RWPE2 (cell line): ENCODE results near the gene RIN2.
A peak's percentile ranks its signal among the peaks of the same experiment; 100 is the strongest.
"Not testable (repeated sequence)": the region's sequence is repeated elsewhere in the genome, so short reads cannot be mapped to it uniquely, and the experiment has no call there.

ENCODE experiments used
- ATAC-seq: fragments of 200-7000 bp; cut with Tn5 transposase; 3 replicates; pipeline ENCODE4 v1.9.1; 2021; ENCODE audit warnings: low read depth
- DNase-seq: peaks from one replicate; pipeline ENCODE4 v3.0.0-alpha.2; 2020; ENCODE audit warnings: low spot score
- H3K27ac ChIP-seq: fragments of 450-650 bp; 2 replicates; pipeline ENCODE4 v1.5.1; 2017; ENCODE audit warnings: mild to moderate bottlenecking; ENCODE audit not compliant: poor library complexity, severe bottlenecking
- H3K27me3 ChIP-seq: fragments of 250-450 bp; sonication (Bioruptor Pico); 2 replicates; pipeline ENCODE4 v1.5.1; 2021; ENCODE audit warnings: mild to moderate bottlenecking, moderate library complexity; ENCODE audit not compliant: insufficient read depth, poor library complexity, severe bottlenecking
- H3K36me3 ChIP-seq: fragments of 250-450 bp; sonication (Bioruptor Pico); 2 replicates; pipeline ENCODE4 v1.5.1; 2020; ENCODE audit warnings: low read depth, mild to moderate bottlenecking, moderate library complexity
- H3K4me1 ChIP-seq: fragments of 250-450 bp; sonication (Bioruptor Pico); 2 replicates; pipeline ENCODE4 v1.5.1; 2021; ENCODE audit warnings: mild to moderate bottlenecking, moderate library complexity; ENCODE audit not compliant: insufficient read depth, poor library complexity, severe bottlenecking
- H3K4me3 ChIP-seq: fragments of 250-450 bp; sonication (Bioruptor Pico); 2 replicates; pipeline ENCODE4 v1.5.1; 2021; ENCODE audit warnings: mild to moderate bottlenecking, moderate library complexity; ENCODE audit not compliant: severe bottlenecking
- H3K9me3 ChIP-seq: fragments of 250-450 bp; sonication (Bioruptor Pico); 2 replicates; pipeline ENCODE4 v1.5.1; 2021; ENCODE audit warnings: mild to moderate bottlenecking, moderate library complexity; ENCODE audit not compliant: severe bottlenecking
- TF ChIP-seq, protein P1 (sequence below): fragments of 450-650 bp; IDR thresholded peaks from one replicate; pipeline ENCODE4 v1.5.1; 2017; ENCODE audit warnings: mild to moderate bottlenecking, moderate library complexity; ENCODE audit not compliant: poor library complexity, severe bottlenecking

Gene RIN2

DNA sequence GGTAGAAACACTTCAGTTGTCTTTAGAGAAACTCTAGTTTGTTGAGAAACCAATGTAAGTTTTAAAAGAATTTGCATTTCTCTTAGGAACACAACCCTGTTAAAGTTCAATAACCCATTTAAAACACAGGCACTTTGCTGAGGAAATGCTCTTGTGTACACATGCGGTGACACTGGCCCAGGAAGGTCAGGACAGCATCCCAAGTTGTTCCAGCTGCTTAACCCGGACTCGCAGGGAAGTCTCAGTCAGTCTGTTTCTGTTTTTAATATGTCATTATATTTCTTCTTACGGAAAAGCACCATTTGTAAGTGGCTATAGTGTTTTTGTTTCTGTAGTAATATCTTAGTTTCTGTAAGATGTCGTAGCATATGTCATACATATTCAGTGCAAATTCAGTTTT, 36.9 kb downstream of the RIN2 start:
- H3K4me1 ChIP-seq = no peaks in the 10 kb centered on the region
- no peaks in the 10 kb centered on the region for H3K36me3 ChIP-seq
- DNase-seq (no peak), ATAC-seq (no peak)
- H3K4me3 ChIP-seq = no peak overlapping the region
- TF ChIP-seq, protein P1, sequence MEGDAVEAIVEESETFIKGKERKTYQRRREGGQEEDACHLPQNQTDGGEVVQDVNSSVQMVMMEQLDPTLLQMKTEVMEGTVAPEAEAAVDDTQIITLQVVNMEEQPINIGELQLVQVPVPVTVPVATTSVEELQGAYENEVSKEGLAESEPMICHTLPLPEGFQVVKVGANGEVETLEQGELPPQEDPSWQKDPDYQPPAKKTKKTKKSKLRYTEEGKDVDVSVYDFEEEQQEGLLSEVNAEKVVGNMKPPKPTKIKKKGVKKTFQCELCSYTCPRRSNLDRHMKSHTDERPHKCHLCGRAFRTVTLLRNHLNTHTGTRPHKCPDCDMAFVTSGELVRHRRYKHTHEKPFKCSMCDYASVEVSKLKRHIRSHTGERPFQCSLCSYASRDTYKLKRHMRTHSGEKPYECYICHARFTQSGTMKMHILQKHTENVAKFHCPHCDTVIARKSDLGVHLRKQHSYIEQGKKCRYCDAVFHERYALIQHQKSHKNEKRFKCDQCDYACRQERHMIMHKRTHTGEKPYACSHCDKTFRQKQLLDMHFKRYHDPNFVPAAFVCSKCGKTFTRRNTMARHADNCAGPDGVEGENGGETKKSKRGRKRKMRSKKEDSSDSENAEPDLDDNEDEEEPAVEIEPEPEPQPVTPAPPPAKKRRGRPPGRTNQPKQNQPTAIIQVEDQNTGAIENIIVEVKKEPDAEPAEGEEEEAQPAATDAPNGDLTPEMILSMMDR = no peak
- H3K27me3 ChIP-seq = no peaks in the 10 kb centered on the region
- no peak overlapping the region for H3K27ac ChIP-seq
- H3K9me3 ChIP-seq = no peaks in the 10 kb centered on the region

DNA sequence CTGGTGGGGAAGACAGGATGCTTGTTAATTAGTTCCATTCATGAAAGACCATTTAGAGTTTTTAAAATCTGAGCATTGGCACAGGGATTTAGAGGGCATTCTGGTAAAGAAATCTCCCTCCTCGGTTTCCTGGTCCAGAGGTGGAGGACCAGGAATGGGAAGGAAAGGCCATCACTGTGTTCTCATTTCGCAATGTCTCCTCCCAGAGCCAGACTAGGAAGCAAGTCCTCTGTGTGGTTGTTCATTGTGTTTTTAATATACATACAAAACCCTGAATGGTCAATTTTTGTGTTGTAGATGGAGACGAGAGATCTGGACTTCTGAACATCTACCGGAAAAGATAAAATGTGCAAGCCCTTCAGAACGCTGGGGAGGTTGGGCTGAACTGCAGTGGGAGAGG, 41.3 kb downstream of the RIN2 start:
- H3K4me1 ChIP-seq = peaks cover 8% of the 10 kb centered on the region
- no peak overlapping the region for H3K4me3 ChIP-seq
- DNase-seq (no peak), ATAC-seq (no peak)
- H3K36me3 ChIP-seq = no peaks in the 10 kb centered on the region
- no peaks in the 10 kb centered on the region for H3K9me3 ChIP-seq
- H3K27ac ChIP-seq = no peak overlapping the region
- TF ChIP-seq, protein P1 = no peak
- H3K27me3 ChIP-seq = no peaks in the 10 kb centered on the region

DNA sequence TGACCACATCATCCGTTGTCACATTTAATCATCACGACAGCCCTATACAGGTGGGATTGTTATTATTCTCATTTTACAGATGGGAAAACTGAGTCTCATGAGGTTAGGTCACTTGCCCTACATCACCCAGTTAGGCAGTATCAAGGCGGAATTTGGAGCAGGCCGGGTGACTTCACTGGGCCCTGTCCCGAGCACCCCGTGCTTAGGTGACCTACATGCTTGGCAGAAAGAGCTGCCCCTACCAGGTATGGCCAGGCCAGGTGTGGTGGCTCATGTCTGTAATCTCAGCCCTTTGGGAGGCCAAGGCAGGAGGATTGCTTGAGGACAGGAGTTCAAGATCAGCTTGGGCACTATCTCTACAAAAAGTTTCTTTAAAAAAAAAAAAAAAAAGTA, 44.0 kb downstream of the RIN2 start:
- H3K27ac ChIP-seq = peak overlapping the region; percentile 52
- TF ChIP-seq, protein P1 = no peak
- ATAC-seq (no peak; the same call in 2 of the 3 replicates), DNase-seq (no peak)
- H3K4me3 ChIP-seq = no peak overlapping the region
- no peaks in the 10 kb centered on the region for H3K9me3 ChIP-seq
- H3K4me1 ChIP-seq = peaks cover 13% of the 10 kb centered on the region
- no peaks in the 10 kb centered on the region for H3K36me3 ChIP-seq
- no peaks in the 10 kb centered on the region for H3K27me3 ChIP-seq

DNA sequence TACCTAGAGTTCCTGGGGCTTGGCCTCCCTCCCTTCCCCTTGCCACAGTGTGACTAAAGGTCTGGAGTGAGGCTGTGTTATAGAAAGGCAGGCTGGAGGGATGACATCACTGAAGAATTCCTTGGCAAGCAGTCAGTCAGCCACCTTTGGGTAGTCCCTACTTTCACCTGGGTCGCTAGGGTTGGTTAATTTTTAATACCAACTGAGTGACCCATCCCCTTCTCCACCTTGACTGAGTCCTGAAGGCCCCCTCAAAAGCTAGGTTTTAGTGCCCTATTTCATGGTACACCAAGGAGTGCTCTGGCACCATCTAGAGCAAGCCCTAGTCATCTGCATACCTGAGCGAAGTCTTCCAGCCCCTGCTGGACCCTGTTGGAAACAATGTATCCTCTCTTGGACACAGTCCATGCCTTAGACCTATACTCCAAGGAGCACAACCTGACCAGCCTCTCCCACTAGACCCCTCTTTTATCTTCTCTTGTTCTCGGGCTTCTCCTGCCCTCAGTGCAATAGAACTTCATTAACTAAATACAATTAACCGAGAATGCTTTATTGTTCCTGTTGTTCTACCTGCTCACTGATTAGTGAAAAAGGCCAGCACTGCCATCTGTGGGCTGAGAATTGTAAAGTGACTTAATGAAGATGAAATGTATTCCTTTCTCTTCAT, 44.6 kb downstream of the RIN2 start:
- TF ChIP-seq, protein P1 = peak; percentile 81
- Histone ChIP-seq H3K9me3 (no peaks in the 10 kb centered on the region), H3K27ac (peak overlapping the region; percentile 52), H3K27me3 (no peaks in the 10 kb centered on the region), H3K4me1 (peaks cover 17% of the 10 kb centered on the region), H3K4me3 (no peak overlapping the region), H3K36me3 (no peaks in the 10 kb centered on the region)
- ATAC-seq (peak; percentile 95), DNase-seq (peak; percentile 80)

DNA sequence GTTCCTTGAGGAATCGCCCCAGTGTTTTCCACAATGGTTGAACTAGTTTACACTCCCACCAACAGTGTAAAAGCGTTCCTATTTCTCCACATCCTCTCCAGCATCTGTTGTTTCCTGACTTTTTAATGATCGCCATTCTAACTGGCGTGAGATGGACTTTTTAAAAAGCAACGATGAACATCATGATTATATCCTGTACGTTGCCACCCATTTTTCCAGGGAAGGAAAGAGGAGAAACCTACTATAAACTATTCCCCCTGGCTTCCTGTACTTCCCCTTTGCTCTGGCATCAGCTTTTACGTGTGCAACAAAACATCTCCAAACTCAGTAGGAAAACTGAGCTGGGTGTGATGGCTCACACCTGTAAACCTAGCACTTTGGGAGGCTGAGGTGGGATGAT, 48.2 kb downstream of the RIN2 start:
- not testable (repeated sequence) for ATAC-seq, H3K27me3 ChIP-seq, H3K36me3 ChIP-seq, DNase-seq, H3K9me3 ChIP-seq, H3K4me3 ChIP-seq
- Histone ChIP-seq H3K4me1 (peaks cover 17% of the 10 kb centered on the region), H3K27ac (peak overlapping the region; percentile 33)
